LNCAP (cell line): Measurements from ENCODE around the gene HNF4A.

Experiments used
- CTCF ChIP-seq: fragments of 450-650 bp; IDR thresholded peaks from 2 replicates; pipeline ENCODE4 v1.5.1; 2017; ENCODE audit warnings: mild to moderate bottlenecking

HNF4A gene

GRCh38 chr20:44454306-44454963 is 98.9 kb downstream of the HNF4A start:
- no peak for TF ChIP-seq CTCF

GRCh38 chr20:44455126-44455525 is 99.6 kb downstream of the HNF4A start:
- TF ChIP-seq CTCF: no peak

- no peak for TF ChIP-seq CTCF
These were observed 101.1 kb downstream of the HNF4A start for GRCh38 chr20:44456611-44457010.

GRCh38 chr20:44457016-44457415 is 101.5 kb downstream of the HNF4A start:
- TF ChIP-seq CTCF: no peak

- TF ChIP-seq CTCF: no peak
These were observed 103.8 kb downstream of the HNF4A start for GRCh38 chr20:44459271-44459670.

- TF ChIP-seq CTCF: peak; percentile 51
These were observed 105.3 kb downstream of the HNF4A start for GRCh38 chr20:44460795-44461141.

GRCh38 chr20:44461142-44461802 is 105.8 kb downstream of the HNF4A start:
- TF ChIP-seq CTCF: no peak; the same call in 1 of the 2 replicates
